Fibroblast of mammary gland (primary cell): ENCODE results near the gene LRRC27.

Source experiments
- DNase-seq: peaks from one replicate; pipeline ENCODE4 v3.0.0-alpha.2; 2010; ENCODE audit warnings: low read depth
- H3K4me3 ChIP-seq: 2 replicates; pipeline ENCODE4 v1.5.1; 2011; ENCODE audit warnings: low read depth, mild to moderate bottlenecking, low read length, moderate library complexity; ENCODE audit not compliant: control insufficient read depth
- CTCF ChIP-seq: conservative IDR thresholded peaks from 2 replicates; pipeline ENCODE4 v1.5.1; 2011; ENCODE audit warnings: low read depth, low read length, inconsistent platforms; ENCODE audit not compliant: control insufficient read depth, insufficient read depth

LRRC27 gene

GRCh38 chr10:132326925-132327324 lies 5.1 kb upstream of the LRRC27 start:
- no peak for DNase-seq
- no peak for TF ChIP-seq CTCF
- H3K4me3 ChIP-seq = no peak overlapping the region

GRCh38 chr10:132328106-132328505 lies 3.9 kb upstream of the LRRC27 start:
- TF ChIP-seq CTCF = no peak

GRCh38 chr10:132328738-132329137 lies 3.3 kb upstream of the LRRC27 start:
- DNase-seq = peak; percentile 57
- no peak for TF ChIP-seq CTCF
- no peak overlapping the region for H3K4me3 ChIP-seq

More at GRCh38 chr10:132328106-132328505, 3.9 kb upstream of the LRRC27 start:
- DNase-seq = no peak
- H3K4me3 ChIP-seq = no peak overlapping the region

GRCh38 chr10:132329565-132330485 lies 2.2 kb upstream of the LRRC27 start:
- no peak for TF ChIP-seq CTCF
- H3K4me3 ChIP-seq = peak overlapping the region; percentile 99
- peak; percentile 63 for DNase-seq

GRCh38 chr10:132330486-132330833 lies 1.5 kb upstream of the LRRC27 start:
- no peak for TF ChIP-seq CTCF
- H3K4me3 ChIP-seq = peak overlapping the region; percentile 99
- no peak for DNase-seq

GRCh38 chr10:132332433-132332754 lies 401 bp downstream of the LRRC27 start:
- H3K4me3 ChIP-seq = peak overlapping the region; percentile 78
- TF ChIP-seq CTCF = no peak
- DNase-seq = no peak
